K562 (cell line): ENCODE results near the gene PPA2. TPM values are rescaled to one million over a fixed set of nuclear protein-coding genes. Genes with fewer than 3 reads are reported as not detected.

Experiments used
- ATAC-seq: fragments of 200-7000 bp; cut with Tn5 transposase; 3 replicates; pipeline ENCODE4 v1.9.1; 2020; ENCODE audit warnings: moderate library complexity
- BruUV-seq: library from RNA; stranded (reverse); fragments of 400-500 nt; replicated peaks from 2 replicates; lab custom pipeline; 2021; lab: Mats Ljungman, UMichigan
- CTCF ChIA-PET: fragments of 300-600 bp; formaldehyde crosslinking; extraction: SDS; loops from one replicate; lab custom pipeline; 2021; ENCODE audit warnings: low intra/inter-chr PET ratio; lab: Yijun Ruan, JAX
- POLR2A ChIA-PET: fragments of 300-600, 350-650 bp; sonication (Branson Sonifier 250); formaldehyde crosslinking; extraction: SDS; loops from one replicate; lab custom pipeline; 2021; ENCODE audit warnings: antibody characterized with exemption, inconsistent platforms; lab: Yijun Ruan, JAX
- DNase-seq, 4 experiments: peaks; one replicate each; pipeline versions ENCODE4 v3.0.0 to v3.0.0-alpha.2; 2011 to 2018; ENCODE audit warnings: low spot score in 3 of 4, mixed read lengths in 3 of 4; ENCODE audit errors: extremely low read depth in 1 of 4
- FAIRE-seq: peaks from 2 replicates; lab custom pipeline; 2011; peaks lifted over from hg19 to GRCh38; lab: Jason Lieb, UNC
- H2AFZ ChIP-seq: 2 replicates; pipeline ENCODE4 v1.6.0; 2011; ENCODE audit warnings: low read depth, low read length, control low read depth, inconsistent platforms
- H3K27ac ChIP-seq: fragments of 200-600 bp; 3 replicates; pipeline ENCODE4 v1.8.0; 2011; ENCODE audit warnings: low read depth, mild to moderate bottlenecking, control low read depth, inconsistent platforms, low read length, moderate library complexity, mixed read lengths; ENCODE audit errors: extremely low read depth
- H3K27me3 ChIP-seq, 2 experiments: fragments of 300-600 bp in 1 of 2; 2 replicates in 1 of 2; 3 replicates in 1 of 2; pipeline versions ENCODE4 v1.6.0 to v1.8.0; 2011; ENCODE audit warnings: inconsistent platforms in 2 of 2, low read length in 2 of 2, mild to moderate bottlenecking in 1 of 2, mixed read lengths in 1 of 2, moderate library complexity in 1 of 2; ENCODE audit not compliant: control insufficient read depth in 2 of 2, insufficient read depth in 2 of 2
- H3K36me3 ChIP-seq: fragments of 300-600 bp; 3 replicates; pipeline ENCODE4 v1.8.0; 2011; ENCODE audit warnings: mild to moderate bottlenecking, low read length, inconsistent platforms; ENCODE audit not compliant: control insufficient read depth, insufficient read depth
- H3K4me1 ChIP-seq, 2 experiments: fragments of 200-600 bp in 1 of 2; replicated peaks in 1 of 2; 2 replicates in 1 of 2; 3 replicates in 1 of 2; pipeline versions ENCODE4 v1.5.1 to v1.8.0; 2011; ENCODE audit warnings: inconsistent platforms in 2 of 2, low read length in 2 of 2, mild to moderate bottlenecking in 1 of 2, mixed read lengths in 1 of 2, moderate library complexity in 1 of 2; ENCODE audit not compliant: control insufficient read depth in 2 of 2, insufficient read depth in 2 of 2
- H3K4me2 ChIP-seq: 2 replicates; pipeline ENCODE4 v1.6.1; 2011; ENCODE audit warnings: low read length, control low read depth, inconsistent platforms, mixed read lengths; ENCODE audit not compliant: insufficient read depth
- H3K4me3 ChIP-seq: fragments of 200-600 bp; sonication (generic), shearing (Covaris generic); 2 replicates; pipeline ENCODE4 v1.5.1; 2016; ENCODE audit warnings: control low read depth, inconsistent platforms
- H3K79me2 ChIP-seq: fragments of 200-600 bp; 3 replicates; pipeline ENCODE4 v1.8.0; 2011; ENCODE audit warnings: low read length, inconsistent platforms; ENCODE audit not compliant: control insufficient read depth, insufficient read depth
- H3K9ac ChIP-seq, 2 experiments: 2 replicates each; pipeline versions ENCODE4 v1.6.0 to v1.6.1; 2011; ENCODE audit warnings: low read depth in 2 of 2, low read length in 2 of 2, control low read depth in 1 of 2, inconsistent platforms in 1 of 2, mild to moderate bottlenecking in 1 of 2, mixed read lengths in 1 of 2; ENCODE audit not compliant: insufficient read depth in 1 of 2
- H3K9me1 ChIP-seq: one replicate; pipeline ENCODE4 v1.6.0; 2011; ENCODE audit warnings: inconsistent platforms, mild to moderate bottlenecking, low read length, moderate library complexity; ENCODE audit not compliant: control insufficient read depth, insufficient read depth
- H3K9me3 ChIP-seq: replicated peaks from 2 replicates; pipeline ENCODE4 v1.5.1; 2011; ENCODE audit warnings: low read depth, low read length, inconsistent platforms; ENCODE audit not compliant: control insufficient read depth, insufficient read depth
- H4K20me1 ChIP-seq: replicated peaks from 2 replicates; pipeline ENCODE4 v1.6.1; 2011; ENCODE audit warnings: low read length, inconsistent platforms, mixed read lengths; ENCODE audit not compliant: control insufficient read depth, insufficient read depth
- ARID3A ChIP-seq: IDR thresholded peaks from 2 replicates; pipeline ENCODE4 v1.6.1; 2012; ENCODE audit warnings: low read depth, low read length, improper control_type of control experiment, borderline replicate concordance
- BRD9 ChIP-seq: fragments of 450-650 bp; IDR thresholded peaks from 2 replicates; pipeline ENCODE4 v1.6.1; 2018; ENCODE audit warnings: low read depth; ENCODE audit not compliant: partially characterized antibody
- CEBPB ChIP-seq: fragments of 450-650 bp; IDR thresholded peaks from 2 replicates; pipeline ENCODE4 v1.6.1; 2016; ENCODE audit warnings: missing genetic modification characterization, missing compliant biosample characterization
- CREBBP ChIP-seq: IDR thresholded peaks from one replicate; pipeline ENCODE4 v1.6.1; 2012; ENCODE audit warnings: low read depth, mild to moderate bottlenecking, control low read depth, inconsistent platforms, low read length
- EZH2 ChIP-seq: IDR thresholded peaks from 2 replicates; pipeline ENCODE4 v1.6.1; 2012; ENCODE audit warnings: low read depth, mild to moderate bottlenecking, inconsistent platforms, low read length, borderline replicate concordance
- FOXP1 ChIP-seq: sonication (generic); formaldehyde crosslinking; IDR thresholded peaks from 2 replicates; pipeline ENCODE4 v1.8.0; 2022; ENCODE audit warnings: mild to moderate bottlenecking, missing genetic modification reagents
- KLF13 ChIP-seq: fragments of 450-650 bp; IDR thresholded peaks from 2 replicates; pipeline ENCODE4 v1.6.1; 2016; ENCODE audit warnings: missing genetic modification characterization, low read depth, mild to moderate bottlenecking, missing compliant biosample characterization, moderate library complexity, borderline replicate concordance
- MYNN ChIP-seq, 2 experiments: sonication (generic); formaldehyde crosslinking in 1 of 2; IDR thresholded peaks; 2 replicates each; pipeline versions ENCODE4 v1.5.0 to v1.6.1; 2016 to 2020; ENCODE audit warnings: antibody characterized with exemption in 1 of 2, missing genetic modification reagents in 1 of 2
- NFYB ChIP-seq: IDR thresholded peaks from 2 replicates; pipeline ENCODE4 v1.6.1; 2011; ENCODE audit warnings: mild to moderate bottlenecking, moderate library complexity; ENCODE audit not compliant: insufficient read length; ENCODE audit errors: extremely low read depth
- PREB ChIP-seq: sonication (generic); formaldehyde crosslinking; IDR thresholded peaks from 2 replicates; pipeline ENCODE4 v1.8.1; 2023; ENCODE audit warnings: mild to moderate bottlenecking, missing genetic modification reagents
- TARDBP ChIP-seq: fragments of 450-650 bp; IDR thresholded peaks from 2 replicates; pipeline ENCODE4 v1.6.1; 2016
- THRA ChIP-seq: fragments of 450-650 bp; IDR thresholded peaks from 2 replicates; pipeline ENCODE4 v1.6.1; 2017; ENCODE audit warnings: mild to moderate bottlenecking, moderate library complexity
- U2AF2 ChIP-seq: fragments of 200-400 bp; formaldehyde crosslinking; optimal IDR thresholded peaks from 2 replicates; pipeline ENCODE3; 2017; ENCODE audit warnings: low read depth, mild to moderate bottlenecking, low read length
- ZNF696 ChIP-seq: fragments of 250-450 bp; sonication (Bioruptor Pico); conservative IDR thresholded peaks from 2 replicates; pipeline ENCODE4 v1.4.0; 2020; ENCODE audit warnings: mild to moderate bottlenecking, moderate library complexity
- ZNF77 ChIP-seq: fragments of 250-450 bp; sonication (Bioruptor Pico); IDR thresholded peaks from 2 replicates; pipeline ENCODE4 v1.5.0; 2020
- in situ Hi-C: fragments of 300-500 bp; cut with MboI; formaldehyde crosslinking; loops from 4 replicates; pipeline ENCODE4 v1.15.0; 2018; ENCODE audit warnings: inconsistent platforms, mixed read lengths
- intact Hi-C: fragments of 100-400 bp; cut with micrococcal nuclease; formaldehyde crosslinking; loops from 2 replicates; pipeline ENCODE4 v1.14.2; 2022
- polyA plus RNA-seq, 8 experiments: library from polyadenylated mRNA; depleted of rRNA in 4 of 8; stranded (reverse) in 5 of 8; unstranded in 3 of 8; fragments of >200 nt; fragmentation: Nextera tagmentation in 2 of 8; fragmentation: Illumina TruSeq in 1 of 8; extraction: Ambion mirVana in 2 of 8; extraction: Trizol in 1 of 8; gene quantifications; 2 replicates each; pipeline versions ENCODE4 v1.2.1 to v1.2.3, GENCODE V29; 2011 to 2014; ENCODE audit warnings: inconsistent platforms in 1 of 8, missing spikeins in 1 of 8
- total RNA-seq, 7 experiments: library from RNA; depleted of rRNA in 6 of 7; stranded (reverse); fragments of >200 nt in 6 of 7; fragmentation: Illumina TruSeq in 2 of 7; extraction: Trizol in 2 of 7; gene quantifications; 2 replicates each; pipeline versions ENCODE4 v1.2.1 to v1.2.3, GENCODE V29; 2011 to 2021; ENCODE audit warnings: low replicate concordance in 1 of 7

The PPA2 gene
- total and polyA plus RNA-seq, 9 of the 15 experiments (the other 6 are each of a cell fraction or from before 2014, with no cell fraction given): 48.3 to 190 (median 109) TPM

- H4K20me1 ChIP-seq: no peaks in the 10 kb centered on the region
- no peak overlapping the region for H3K27ac ChIP-seq
- no peaks in the 10 kb centered on the region for H3K9me3 ChIP-seq
- H3K4me3 ChIP-seq: no peak overlapping the region
- intact Hi-C loops: no loop called here
- no peaks in the 10 kb centered on the region for H3K79me2 ChIP-seq
- in situ Hi-C loops: no loop called here
- DNase-seq (no peak), ATAC-seq (no peak), FAIRE-seq (no peak)
- TF ChIP-seq THRA: no peak
- TF ChIP-seq NFYB: no peak
- no peak for TF ChIP-seq ARID3A
- no peak for TF ChIP-seq U2AF2
- TF ChIP-seq KLF13 (tag): no peak
- no peak for TF ChIP-seq TARDBP
- TF ChIP-seq ZNF77 (CRISPR knock-in tag): no peak
- TF ChIP-seq CREBBP: no peak
- no peak for TF ChIP-seq PREB (CRISPR knock-in tag)
- no peak for TF ChIP-seq BRD9
- TF ChIP-seq MYNN (IDR thresholded peaks at IDR 0.05): no peak
- TF ChIP-seq MYNN (CRISPR knock-in tag; IDR thresholded peaks at IDR 0.05): no peak
- TF ChIP-seq ZNF696: no peak
- no peak for TF ChIP-seq EZH2
- TF ChIP-seq CEBPB: no peak
- no peak for TF ChIP-seq FOXP1
- H3K4me2 ChIP-seq: no peak overlapping the region
- H3K4me1 ChIP-seq: no peaks in the 10 kb centered on the region
- H2AFZ ChIP-seq: no peak overlapping the region
- H3K36me3 ChIP-seq: peaks cover 56% of the 10 kb centered on the region
- no peaks in the 10 kb centered on the region for H3K9me1 ChIP-seq
- no peak overlapping the region for H3K9ac ChIP-seq
- ChIA-PET CTCF (no interaction called here), POLR2A (no interaction called here)
- BruUV-seq: no TSS peak
- H3K27me3 ChIP-seq: no peaks in the 10 kb centered on the region
These were observed 33.0 kb downstream of the PPA2 start for GRCh38 chr4:105440890-105441289.
